Islet precursor cell (in vitro differentiated cells): ENCODE results near the gene PYGM.
A peak's percentile ranks its signal among the peaks of the same experiment; 100 is the strongest.

Source experiments
- DNase-seq: peaks from one replicate; pipeline ENCODE4 v3.0.0-alpha.2; 2018

Gene PYGM

DNA sequence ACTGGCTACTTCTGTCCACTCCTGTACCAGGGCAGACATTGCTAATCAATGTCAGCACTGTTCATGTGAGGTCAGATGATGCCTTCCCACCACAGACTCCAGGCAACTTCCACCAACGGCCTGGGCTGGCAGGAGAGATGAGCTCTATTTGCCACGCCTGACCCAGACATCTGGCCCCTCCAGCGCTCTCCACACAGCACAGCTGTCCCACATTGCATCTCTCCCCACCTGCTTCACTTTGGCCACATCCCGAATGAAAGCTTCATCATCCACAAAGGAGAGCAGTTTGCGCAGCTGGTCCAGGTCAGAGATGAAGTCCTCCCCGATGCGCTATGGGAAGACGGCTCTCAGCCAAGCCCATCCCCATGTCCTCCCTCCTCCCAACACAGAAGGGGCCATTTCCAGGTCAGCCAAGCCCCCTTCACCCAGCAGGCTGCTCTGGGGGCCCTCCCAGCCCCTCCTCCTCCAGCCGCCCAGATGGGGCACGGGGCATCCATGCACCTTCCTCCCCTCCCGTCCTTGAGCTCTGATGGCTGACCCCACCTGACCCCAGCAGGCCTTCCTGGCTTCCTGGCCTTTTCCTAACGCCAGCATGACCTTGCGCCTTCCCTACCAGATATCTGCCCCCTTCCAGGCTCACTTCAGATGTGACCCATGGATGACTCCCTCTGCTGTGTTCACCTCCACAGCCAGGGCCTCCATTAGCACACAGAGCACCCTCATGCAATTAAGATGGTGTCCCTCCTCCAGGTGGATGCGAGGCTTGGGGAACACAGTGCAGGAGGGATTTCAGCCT, 7.4 kb downstream of the PYGM start:
- peak; percentile 47 for DNase-seq

DNA sequence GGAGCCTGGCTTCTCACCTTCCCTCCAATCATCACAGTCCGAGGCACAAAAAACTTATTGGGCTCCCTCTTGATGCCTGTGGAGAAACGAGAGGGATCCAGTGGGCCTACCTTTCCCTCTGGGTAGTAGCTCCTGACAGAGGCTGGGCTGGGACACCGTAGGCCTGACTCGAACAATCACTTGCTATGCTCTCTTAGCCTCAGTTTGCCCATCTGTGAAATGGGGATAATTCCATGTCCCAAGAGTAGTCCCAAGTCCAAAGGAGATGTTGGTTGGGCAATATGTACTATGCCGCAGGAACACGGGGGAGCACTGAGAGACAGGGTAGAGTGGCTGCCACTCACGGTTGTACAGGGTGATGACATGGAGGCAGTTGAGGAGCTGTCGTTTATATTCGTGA, 8.2 kb downstream of the PYGM start:
- no peak for DNase-seq

DNA sequence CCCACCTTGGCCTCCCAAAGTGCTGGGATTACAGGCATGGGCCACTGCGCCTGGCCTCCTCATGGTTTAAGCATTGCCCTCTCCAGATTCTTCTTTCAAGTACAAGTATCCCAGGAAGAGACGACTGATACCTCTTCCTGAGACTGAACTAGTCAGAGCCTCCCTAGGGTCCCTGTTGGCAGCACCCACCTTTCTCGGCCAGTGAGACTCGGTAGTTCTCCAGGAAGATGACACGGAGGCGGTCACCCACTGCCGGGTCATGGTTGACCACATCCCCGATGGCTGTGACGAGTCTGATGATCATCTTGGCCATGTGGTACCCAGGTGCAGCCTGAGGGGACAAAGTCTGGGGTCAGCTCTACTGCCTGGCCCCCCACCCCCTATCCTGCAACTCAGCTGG, 8.6 kb downstream of the PYGM start:
- DNase-seq: peak; percentile 20

DNA sequence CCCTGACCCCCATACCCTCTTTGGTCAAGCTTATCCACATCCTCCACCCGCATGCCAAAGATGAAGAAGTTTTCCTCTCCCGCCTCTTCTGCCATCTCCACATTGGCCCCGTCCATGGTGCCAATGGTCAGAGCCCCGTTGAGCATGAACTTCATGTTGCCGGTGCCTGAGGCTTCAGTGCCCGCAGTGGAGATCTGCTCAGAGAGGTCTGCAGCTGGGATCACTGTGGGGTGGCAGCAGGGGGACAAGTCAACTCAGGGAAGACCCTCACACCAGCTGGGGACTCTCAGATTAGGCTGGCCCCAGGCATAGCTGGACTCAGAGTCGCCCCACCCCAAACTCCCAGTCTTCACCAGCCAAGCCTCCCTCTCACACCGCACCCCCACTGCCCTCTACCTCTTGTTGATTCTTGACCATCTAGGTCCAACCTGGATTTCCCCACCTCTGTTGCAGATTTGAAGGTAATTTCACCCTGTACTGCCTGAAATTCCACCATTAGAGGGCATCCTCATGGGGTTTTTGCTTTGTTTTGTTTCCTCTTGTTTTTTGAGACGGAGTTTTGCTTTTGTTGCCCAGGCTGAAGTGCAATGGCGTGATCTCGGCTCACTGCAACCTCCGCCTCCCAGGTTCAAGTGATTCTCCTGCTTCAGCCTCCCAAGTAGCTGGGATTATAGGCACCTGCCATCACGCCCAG, 9.3 kb downstream of the PYGM start:
- peak; percentile 33 for DNase-seq

DNA sequence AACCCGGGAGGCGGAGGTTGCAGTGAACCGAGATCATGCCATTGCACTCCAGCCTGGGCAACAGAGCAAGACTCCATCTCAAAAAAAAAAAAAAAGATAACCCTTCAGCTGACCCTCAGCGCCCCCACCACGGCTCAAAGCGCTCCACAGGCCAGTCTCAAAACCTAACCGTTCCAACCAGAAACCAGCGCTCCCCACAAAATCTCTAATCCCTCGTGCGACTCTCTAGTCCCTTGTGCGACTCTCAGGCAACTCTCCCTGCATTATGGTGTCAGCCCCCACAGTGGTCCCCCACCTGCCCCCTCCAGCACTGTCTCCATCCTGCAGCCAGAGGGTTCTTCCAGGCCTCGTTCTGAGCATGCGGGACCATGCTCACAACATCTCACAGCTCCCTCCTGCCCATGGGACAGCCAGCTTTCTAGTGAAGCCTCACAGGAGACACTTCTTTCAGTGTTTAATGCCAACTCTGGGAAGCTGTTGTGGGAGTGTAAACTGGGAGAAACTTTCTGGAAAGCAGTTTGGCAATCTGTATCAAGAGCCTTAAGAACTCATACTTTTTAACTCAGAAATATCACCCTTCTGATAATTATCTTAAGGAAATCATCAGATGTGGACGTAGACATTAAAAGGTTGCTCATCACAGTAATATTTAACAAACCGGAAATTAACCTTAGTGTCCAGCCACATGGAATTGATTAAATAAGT, 11.7 kb downstream of the PYGM start:
- no peak for DNase-seq

DNA sequence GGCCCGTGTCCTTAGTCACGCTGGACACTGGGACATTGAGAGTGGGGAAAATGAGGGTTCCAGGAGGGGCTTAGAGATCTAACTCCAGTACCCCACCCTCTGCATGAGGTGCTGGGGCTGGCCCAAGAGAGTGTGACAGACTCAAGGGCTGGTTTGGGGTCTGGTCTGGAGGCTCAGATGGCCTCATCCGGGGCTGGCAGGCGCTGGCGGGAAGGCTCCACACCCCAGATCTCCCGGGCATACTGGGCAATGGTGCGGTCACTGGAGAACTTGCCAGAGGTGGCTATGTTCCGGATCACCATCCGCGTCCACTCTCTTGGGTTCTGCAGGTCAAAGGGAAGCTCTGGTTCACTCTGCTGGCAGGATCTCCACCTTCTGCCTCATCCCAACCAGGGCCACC, 13.3 kb downstream of the PYGM start:
- no peak for DNase-seq

DNA sequence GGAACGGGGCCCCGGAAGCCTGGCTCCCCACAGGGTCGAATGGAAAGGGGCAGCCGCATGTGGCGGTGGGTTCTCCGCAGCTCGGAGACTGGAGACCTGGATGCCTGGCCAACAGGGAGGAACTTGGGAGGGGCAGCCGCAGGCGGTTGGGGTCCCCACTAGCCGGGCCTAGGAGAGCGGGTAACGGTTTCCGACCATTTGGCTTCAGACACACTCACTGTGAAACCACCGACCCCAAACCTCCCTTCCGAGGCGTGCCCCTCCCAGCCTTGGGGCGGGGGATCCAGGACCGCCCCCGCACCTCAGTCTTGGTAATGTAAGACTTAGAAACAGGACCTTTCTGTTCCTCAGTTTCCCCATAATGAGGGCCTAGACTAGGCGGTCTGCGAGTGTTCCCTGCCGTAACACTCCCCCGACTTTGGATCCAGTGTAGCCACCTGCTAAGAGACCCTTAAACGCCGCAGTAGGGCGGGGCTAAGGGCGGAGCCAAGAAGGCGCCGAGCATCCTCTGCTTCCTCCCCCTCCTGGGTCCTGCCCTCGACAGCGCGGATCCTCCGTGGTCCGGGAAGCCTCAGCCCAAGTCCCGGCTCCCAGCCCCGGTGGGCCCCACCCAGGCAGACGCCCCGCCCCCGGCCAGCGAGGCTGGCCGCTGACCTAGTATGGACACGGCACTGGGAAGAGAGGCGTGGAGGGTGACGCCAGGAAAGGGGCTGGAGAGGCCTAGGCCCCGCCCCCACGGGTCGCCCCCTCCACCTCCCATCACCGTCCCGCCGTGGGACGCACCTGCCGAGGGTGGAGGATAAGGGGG, 14.0 kb downstream of the PYGM start:
- DNase-seq: peak; percentile 88

DNA sequence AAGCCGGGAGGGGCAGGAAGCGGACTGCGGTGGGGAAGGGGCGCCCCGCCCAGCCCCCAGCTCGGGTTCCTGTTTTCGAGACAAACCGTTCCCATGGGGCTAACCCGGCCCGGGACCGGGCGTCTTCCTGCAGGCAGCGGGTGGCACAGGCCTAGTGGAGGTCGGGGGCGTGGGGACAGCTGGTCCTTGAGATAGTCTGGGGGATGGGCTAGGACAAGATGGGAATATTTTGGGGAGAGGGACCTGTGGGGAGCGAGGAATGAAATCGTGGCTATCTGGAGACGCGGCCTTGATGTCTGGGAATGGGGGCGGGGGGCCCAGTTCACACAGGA, 14.6 kb downstream of the PYGM start:
- DNase-seq: no peak

DNA sequence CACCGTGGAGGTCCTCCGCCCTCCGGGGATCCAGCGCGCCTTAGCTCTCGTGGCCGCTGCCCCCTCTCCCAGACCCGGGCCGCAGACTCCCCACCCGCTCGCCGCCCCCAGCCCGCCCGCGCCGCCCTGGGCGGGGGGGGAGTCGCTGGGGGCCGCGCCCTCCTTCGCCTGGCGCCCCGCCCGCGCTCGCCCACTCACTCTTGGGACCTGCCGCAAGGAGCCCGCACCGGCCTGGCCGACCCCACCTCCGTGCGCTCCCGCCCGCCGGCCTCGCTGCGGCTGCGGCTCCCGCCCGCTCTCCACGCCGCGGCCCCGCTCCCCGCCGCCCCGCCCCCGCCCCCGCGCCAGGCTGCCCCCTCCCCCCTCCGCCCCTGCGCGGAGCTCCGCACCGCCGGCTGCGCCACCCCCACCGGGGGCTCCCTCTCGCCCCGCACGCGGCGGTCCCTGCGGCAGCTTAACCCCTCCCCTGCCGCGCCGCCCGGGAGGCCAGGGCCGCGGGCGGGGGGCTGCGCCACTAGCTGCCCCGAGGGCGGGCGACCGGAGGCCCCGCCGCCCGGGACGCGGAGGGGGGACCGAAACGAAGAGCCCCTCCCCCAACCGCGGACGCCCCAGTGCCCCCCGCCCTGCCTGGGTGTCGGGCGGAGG, 15.1 kb downstream of the PYGM start:
- DNase-seq: no peak

DNA sequence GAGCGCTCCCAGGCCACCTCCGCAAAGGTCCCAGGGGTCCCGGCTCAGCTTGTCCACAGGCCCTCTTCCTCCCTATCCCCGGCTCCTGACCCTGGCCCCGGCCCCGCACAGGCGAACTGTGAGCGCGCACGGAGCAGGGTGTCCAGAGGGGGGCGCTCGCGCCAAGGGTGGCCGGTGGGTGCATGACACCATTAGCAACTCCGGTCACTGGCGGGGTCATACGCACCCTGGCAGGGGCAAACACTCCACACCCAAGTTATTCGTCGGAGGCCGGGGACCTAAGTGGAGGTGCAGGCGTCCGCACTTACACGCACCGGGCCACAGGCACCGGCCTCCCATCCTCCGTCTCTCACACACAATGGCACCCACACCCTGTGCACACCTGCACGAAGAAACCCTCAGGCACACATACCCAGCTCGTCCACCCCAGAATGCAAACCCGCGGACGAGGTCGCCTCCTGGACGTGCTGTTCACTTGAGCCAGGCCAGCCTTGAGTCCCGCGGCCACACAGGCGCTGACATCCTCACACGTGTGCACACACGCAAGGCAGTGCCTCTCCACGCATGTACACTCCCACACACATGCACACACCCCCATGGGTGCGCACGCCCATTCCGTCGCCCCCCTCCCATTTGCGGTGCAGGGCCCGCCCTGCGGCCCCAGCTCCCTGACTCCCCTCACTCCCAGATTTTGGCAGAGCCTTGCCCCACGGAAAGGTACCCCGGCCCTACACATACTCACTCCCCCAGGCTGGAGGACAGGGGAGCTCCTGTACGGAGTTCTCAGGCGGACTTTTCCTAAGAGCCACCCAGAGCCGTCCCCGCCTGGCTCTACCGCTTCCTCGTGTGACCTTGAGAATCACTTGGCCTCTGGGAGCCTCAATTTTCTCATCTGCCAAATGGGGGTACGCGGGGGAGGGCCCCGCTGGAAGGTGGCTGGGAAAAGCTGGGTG, 15.9 kb downstream of the PYGM start, which contains the start of gene RASGRP2:
RASGRP2 (minus strand) TSS at position 552 of the 953 bp plus-strand sequence. CDS start 1,276 bp downstream, outside the sequence.
- peak; percentile 78 for DNase-seq

DNA sequence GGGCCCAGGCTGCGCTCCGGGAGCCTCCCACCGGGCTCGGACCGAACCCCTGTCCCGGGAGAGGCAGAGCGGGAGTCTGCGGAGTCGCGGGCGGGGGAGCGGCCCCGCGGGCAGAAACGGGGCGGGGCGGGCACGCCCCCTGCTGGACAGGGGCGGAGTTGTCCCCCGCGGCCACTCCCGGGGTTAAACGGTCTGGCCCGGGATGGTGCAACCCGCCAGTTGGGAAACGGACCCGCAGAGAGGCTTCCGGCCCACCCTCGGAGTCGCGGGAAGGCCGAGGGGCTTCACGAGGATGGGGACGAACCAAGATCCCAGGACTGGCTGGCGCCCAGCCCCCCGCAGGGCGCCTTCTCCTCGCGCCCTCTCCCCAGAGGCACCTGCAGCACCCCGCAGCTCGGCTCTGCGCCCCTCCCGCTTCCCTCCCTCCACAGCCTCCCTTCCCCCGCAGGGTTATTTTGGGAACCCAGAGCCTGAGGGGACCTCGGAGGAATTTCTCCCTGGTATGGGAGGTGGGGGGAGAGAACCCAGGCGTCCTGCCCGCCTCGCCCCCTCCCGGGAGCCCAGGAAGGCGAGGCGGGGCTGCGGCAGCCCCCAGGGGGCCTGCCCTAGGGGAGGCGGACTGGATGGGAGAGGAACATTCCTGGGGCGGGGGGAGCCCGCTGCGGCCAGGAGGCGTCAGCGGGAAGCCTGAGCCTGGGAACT, 16.7 kb downstream of the PYGM start:
- DNase-seq: peak; percentile 76

DNA sequence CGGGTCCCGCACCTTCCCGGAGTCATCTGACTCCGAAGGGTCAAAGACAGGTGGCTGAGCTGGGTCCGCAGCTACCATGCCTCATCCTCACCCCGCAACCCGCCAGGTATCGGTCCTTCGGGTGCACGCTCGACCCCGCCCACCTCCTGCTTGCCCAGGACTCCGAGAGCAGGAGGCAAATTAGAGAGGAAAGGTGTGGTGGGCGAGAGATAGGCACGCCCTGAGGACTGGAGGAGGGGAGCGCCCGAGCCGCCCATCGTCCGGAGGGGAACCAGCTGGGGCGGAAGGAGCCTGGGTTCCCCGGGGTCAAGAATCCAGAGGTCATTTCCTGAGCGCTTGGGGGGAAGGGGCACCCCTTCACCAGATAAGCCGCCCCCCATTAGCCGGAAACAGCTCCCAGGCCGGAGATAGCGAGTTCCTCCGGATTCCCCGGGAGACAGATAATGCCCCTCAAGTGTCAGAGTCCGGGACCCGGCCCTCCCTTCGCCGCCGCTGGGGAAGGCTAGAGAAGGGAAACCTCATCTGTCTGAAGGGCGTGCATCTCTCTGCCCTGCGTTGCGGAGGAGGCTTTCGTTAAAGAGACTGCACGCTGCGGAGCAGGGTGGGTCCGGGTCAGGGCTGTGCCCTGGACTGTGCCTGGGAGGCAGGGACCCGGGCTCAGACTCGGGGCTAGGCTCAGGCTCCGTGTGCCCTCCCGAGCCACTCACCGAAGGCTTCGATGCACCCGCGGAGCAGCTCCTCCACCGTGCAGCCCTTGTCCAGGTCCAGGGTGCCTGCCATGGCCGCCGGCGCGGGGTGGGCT, 17.5 kb downstream of the PYGM start:
- no peak for DNase-seq

DNA sequence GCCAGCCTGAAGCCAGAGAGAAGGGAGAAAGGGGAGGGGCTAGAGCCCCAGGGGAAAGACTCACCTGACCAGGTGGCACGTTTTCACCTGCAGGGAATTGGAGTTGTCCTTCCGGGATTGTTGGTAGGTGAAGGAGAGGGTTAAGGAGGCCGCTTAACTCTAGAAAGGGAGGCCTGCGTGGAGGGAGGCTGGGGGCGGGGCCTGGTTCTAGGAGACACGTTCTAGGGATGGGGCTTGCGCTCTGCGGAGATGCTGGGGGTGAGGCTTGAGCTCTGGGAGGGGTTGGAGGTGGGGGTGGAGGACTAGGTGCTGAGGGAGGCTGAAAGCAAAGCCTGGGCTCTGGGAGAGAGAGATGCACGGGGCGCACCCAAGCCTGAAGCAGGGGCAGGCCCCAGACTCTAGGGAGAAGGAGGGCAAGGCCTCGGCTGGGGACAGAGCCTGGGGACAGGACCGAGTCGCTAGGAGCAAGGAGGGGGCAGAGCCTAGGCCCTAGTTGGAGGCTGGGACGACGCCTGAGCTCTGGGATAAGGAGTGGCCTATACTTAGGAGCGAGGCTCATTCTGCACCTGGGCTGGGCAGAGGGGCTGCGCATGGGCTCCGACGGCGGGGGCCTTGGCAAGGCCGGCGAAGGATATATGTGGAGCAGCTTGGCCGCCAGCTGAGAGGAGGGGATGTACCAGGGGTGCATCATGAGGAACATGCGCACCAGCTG, 18.2 kb downstream of the PYGM start:
- DNase-seq: no peak

DNA sequence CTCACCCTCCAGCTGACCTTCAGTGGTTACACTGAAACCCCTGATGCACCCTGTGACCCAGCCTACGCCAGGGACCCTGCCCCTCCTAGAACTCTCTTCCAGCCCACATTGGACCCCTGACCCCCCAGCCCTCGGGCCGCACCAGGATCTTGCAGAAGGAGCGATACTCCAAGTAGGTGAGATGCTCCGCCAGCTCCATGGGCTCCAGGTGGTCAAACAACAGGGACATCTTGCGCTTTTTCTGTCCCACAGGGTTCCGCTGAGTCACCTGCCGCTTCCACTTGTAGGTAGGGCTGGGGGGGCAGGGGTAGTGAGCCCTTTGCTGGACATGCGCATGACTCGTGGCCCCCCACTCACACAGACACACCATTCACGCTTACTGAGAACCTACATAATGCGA, 19.9 kb downstream of the PYGM start:
- no peak for DNase-seq

DNA sequence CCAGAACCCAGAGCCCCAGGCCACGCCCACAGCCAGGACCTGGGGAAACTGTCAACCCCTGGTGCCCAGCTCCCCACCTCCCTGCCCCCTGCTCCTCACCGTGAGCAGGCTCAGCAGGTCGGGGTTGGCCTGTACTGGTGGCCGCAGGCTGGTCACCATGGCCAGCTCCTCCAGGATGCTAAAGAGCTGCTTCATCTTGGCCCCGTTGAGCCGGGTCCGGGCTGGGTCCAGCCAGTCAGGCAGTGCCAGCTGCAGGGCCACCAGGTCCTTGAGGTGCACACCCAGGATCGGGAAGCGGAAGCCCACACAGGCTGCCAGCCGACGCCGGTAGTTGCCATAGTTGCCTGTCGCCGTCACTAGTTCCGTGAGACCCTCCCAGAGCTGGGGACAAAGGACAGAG, 23.1 kb downstream of the PYGM start:
- DNase-seq: no peak

DNA sequence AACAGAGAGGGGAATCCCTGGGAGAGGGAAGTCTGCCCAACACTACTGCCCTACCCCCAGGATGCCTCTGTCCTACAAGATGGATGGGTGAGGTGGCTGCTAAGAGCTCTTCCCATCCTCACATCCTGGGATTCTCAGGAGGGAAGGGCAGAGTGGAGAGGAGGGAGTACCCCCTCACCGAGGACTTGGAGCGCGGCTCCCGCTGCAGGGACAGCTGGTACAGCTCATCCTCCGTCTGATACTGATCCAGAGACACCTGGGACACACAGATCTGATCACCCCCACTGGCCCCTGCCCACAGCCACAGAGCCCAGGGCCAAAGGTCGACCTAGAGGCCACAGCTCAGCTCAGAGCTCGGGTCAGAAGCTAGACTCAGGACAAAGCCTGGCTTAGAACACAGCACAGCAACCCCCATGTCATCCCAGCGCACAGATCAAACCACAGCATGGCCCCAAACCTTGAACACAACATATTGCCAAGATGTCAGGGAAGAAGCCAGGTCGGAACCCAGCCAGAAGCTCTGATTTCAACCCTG, 24.0 kb downstream of the PYGM start:
- DNase-seq: no peak

DNA sequence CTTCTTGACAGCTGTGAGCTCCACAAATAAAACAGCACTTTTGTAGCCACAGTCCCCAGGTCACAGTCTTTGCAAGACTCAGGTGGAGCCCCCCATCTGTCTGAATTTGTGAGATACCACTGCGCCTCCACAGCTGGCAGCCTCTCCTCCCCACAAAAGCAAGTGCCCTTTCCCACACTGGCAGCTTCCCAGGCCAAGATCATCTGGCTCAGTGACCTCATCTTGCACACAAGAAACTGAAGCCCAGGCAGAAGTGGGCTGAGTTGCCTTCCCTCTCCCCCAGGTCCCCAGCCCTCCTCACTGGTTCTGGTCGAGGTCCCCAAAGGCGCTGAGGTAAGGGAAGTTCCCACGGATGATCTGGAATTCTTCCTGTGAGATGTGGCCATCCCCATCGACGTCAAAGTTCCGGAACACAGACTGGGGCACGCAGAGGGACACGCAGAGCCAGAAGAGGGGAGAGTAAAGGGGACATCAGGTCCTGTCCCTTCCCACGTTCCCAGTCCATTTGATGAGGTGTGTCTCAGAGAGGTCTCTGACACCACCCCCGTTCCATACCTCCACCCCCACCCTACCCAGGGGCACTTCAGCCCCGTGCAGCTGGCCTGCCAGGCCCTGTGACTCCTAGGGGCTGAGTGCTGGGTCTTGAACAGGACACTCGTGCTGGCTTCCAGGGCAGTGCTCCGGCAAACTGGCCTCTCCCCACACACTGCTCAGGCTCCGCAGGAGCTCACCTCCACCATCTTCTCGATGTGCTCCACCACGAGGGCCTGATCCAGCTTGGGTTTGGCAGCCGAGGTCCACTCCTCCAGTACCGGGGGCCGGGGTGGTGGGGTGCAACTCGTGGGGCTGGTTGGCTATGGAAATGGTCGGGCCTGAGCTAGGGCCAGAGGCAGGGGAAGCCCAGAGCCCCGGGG, 24.7 kb downstream of the PYGM start:
- no peak for DNase-seq

DNA sequence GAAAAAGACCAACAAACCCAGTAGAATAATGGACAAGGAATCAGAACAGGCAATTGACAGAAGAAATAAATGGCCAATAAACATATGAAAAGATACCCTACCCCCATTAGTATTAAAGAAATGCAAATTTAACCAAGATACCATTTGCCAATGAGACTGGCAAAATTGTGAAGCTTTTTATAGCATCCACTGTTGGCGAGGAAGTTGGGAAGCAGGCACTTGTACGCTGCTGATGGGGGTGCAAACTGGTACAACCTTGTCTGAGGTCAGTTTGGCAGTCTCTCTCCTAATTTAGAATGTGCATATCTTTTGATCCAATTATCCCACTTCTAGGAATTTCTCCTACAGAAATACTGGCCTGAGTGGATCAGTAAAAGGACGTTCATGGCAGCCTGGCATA, 28.2 kb downstream of the PYGM start:
- DNase-seq: no peak
